ENCODE data around the gene PPM1F.

GRCh38 chr22:21917181-21917958, 35.3 kb downstream of the PPM1F start:
- TF ChIP-seq POLR2A (IDR thresholded peaks at IDR 0.05): no peak
- TF ChIP-seq, protein P1, sequence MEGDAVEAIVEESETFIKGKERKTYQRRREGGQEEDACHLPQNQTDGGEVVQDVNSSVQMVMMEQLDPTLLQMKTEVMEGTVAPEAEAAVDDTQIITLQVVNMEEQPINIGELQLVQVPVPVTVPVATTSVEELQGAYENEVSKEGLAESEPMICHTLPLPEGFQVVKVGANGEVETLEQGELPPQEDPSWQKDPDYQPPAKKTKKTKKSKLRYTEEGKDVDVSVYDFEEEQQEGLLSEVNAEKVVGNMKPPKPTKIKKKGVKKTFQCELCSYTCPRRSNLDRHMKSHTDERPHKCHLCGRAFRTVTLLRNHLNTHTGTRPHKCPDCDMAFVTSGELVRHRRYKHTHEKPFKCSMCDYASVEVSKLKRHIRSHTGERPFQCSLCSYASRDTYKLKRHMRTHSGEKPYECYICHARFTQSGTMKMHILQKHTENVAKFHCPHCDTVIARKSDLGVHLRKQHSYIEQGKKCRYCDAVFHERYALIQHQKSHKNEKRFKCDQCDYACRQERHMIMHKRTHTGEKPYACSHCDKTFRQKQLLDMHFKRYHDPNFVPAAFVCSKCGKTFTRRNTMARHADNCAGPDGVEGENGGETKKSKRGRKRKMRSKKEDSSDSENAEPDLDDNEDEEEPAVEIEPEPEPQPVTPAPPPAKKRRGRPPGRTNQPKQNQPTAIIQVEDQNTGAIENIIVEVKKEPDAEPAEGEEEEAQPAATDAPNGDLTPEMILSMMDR (IDR thresholded peaks at IDR 0.05): no peak
